Neural cell (in vitro differentiated cells): Measurements from ENCODE around the gene SH3GL1. TPM values are rescaled to one million over a fixed set of nuclear protein-coding genes. Genes with fewer than 3 reads are reported as not detected.
A peak's percentile ranks its signal among the peaks of the same experiment; 100 is the strongest.

Experiments
- H2AFZ ChIP-seq: fragments of 200-600, 300-800 bp; sonication (generic), shearing (Covaris generic); 2 replicates; pipeline ENCODE4 v1.6.0; 2014; ENCODE audit warnings: low read depth, mild to moderate bottlenecking, antibody characterized with exemption, low read length, moderate library complexity
- H3F3A ChIP-seq: fragments of 200-600 bp; shearing (Covaris generic); 2 replicates; pipeline ENCODE4 v1.6.1; 2016; ENCODE audit warnings: mild to moderate bottlenecking, moderate library complexity, mixed read lengths, antibody characterized with exemption, low read length; ENCODE audit not compliant: insufficient read depth, poor library complexity, severe bottlenecking
- H3K27ac ChIP-seq: fragments of 200-600, 300-800 bp; sonication (generic), shearing (Covaris generic); 2 replicates; pipeline ENCODE4 v1.5.1; 2014; ENCODE audit warnings: mild to moderate bottlenecking, low read length, moderate library complexity
- H3K27me3 ChIP-seq: fragments of 300-800, 200-600 bp; sonication (generic), shearing (Covaris generic); 2 replicates; pipeline ENCODE4 v1.6.0; 2014; ENCODE audit warnings: mild to moderate bottlenecking, low read depth, low read length, moderate library complexity; ENCODE audit not compliant: insufficient read depth
- H3K36me3 ChIP-seq: fragments of 300-800, 200-600 bp; sonication (generic), shearing (Covaris generic); 2 replicates; pipeline ENCODE4 v1.5.1; 2014; ENCODE audit warnings: mild to moderate bottlenecking, antibody characterized with exemption, low read length, moderate library complexity; ENCODE audit not compliant: insufficient read depth
- H3K4me2 ChIP-seq: fragments of 300-800, 200-600 bp; sonication (generic), shearing (Covaris generic); 2 replicates; pipeline ENCODE4 v1.6.0; 2014; ENCODE audit warnings: mild to moderate bottlenecking, low read length
- H3K4me3 ChIP-seq: fragments of 300-800, 200-600 bp; sonication (generic), shearing (Covaris generic); 2 replicates; pipeline ENCODE4 v1.5.1; 2014; ENCODE audit warnings: mild to moderate bottlenecking, low read length, moderate library complexity
- H3K79me2 ChIP-seq: fragments of 200-600 bp; shearing (Covaris generic); replicated peaks from 2 replicates; pipeline ENCODE4 v1.6.0; 2014; ENCODE audit warnings: mild to moderate bottlenecking, low read length, moderate library complexity; ENCODE audit not compliant: insufficient read depth
- H3K9ac ChIP-seq: fragments of 300-800, 200-600 bp; sonication (generic), shearing (Covaris generic); 2 replicates; pipeline ENCODE4 v1.6.1; 2016; ENCODE audit warnings: mild to moderate bottlenecking, low read length, mixed read lengths
- H3K9me2 ChIP-seq: fragments of 200-600 bp; shearing (Covaris generic); 2 replicates; pipeline ENCODE4 v1.6.1; 2016; ENCODE audit warnings: mild to moderate bottlenecking, low read length, mixed read lengths; ENCODE audit not compliant: insufficient read depth
- H3K9me3 ChIP-seq: fragments of 200-600, 300-800 bp; sonication (generic), shearing (Covaris generic); 2 replicates; pipeline ENCODE4 v1.6.1; 2016; ENCODE audit warnings: mild to moderate bottlenecking, mixed run types, low read length, moderate library complexity, mixed read lengths
- H4K20me1 ChIP-seq: fragments of 200-600 bp; shearing (Covaris generic); 2 replicates; pipeline ENCODE4 v1.6.1; 2016; ENCODE audit warnings: mild to moderate bottlenecking, mixed run types; ENCODE audit not compliant: insufficient read depth
- CTCF ChIP-seq: fragments of 450-650 bp; IDR thresholded peaks from 2 replicates; pipeline ENCODE4 v1.5.1; 2014; ENCODE audit warnings: antibody characterized with exemption, mild to moderate bottlenecking, moderate library complexity; ENCODE audit not compliant: poor library complexity, severe bottlenecking
- EP300 ChIP-seq: fragments of 450-650 bp; conservative IDR thresholded peaks from 2 replicates; pipeline ENCODE4 v1.6.1; 2014; ENCODE audit warnings: antibody characterized with exemption, mild to moderate bottlenecking, moderate library complexity; ENCODE audit not compliant: poor library complexity, severe bottlenecking
- EZH2 ChIP-seq: fragments of 200-600, 300-800 bp; shearing (Covaris generic), sonication (generic); IDR thresholded peaks from 2 replicates; pipeline ENCODE4 v1.6.1; 2014; ENCODE audit warnings: antibody characterized with exemption, low read length, borderline replicate concordance, mild to moderate bottlenecking; ENCODE audit not compliant: insufficient read depth, poor library complexity, severe bottlenecking
- MXI1 ChIP-seq: fragments of 450-650 bp; conservative IDR thresholded peaks from 2 replicates; pipeline ENCODE4 v1.6.1; 2014; ENCODE audit warnings: antibody characterized with exemption, mild to moderate bottlenecking; ENCODE audit not compliant: poor library complexity, severe bottlenecking
- POLR2AphosphoS5 ChIP-seq: IDR thresholded peaks from 2 replicates; pipeline ENCODE4 v1.6.1; 2012
- RAD21 ChIP-seq: fragments of 450-650 bp; conservative IDR thresholded peaks from 2 replicates; pipeline ENCODE4 v1.6.1; 2014; ENCODE audit warnings: antibody characterized with exemption, mild to moderate bottlenecking, moderate library complexity
- REST ChIP-seq: IDR thresholded peaks from 2 replicates; pipeline ENCODE4 v1.6.1; 2012; ENCODE audit warnings: borderline replicate concordance
- SMC3 ChIP-seq: fragments of 450-650 bp; conservative IDR thresholded peaks from 2 replicates; pipeline ENCODE4 v1.6.1; 2014; ENCODE audit warnings: antibody characterized with exemption, mild to moderate bottlenecking, moderate library complexity; ENCODE audit not compliant: poor library complexity
- TAF1 ChIP-seq: IDR thresholded peaks from 2 replicates; pipeline ENCODE4 v1.6.1; 2012; ENCODE audit warnings: low read depth
- polyA plus RNA-seq: library from polyadenylated mRNA; depleted of rRNA; stranded (reverse); fragments of >200 nt; gene quantifications from 2 replicates; pipeline ENCODE4 v1.2.3, GENCODE V29; 2014

Gene SH3GL1
- polyA plus RNA-seq, 1 donor from 2014 or later = 25.2 TPM

GRCh38 chr19:4396949-4397783 lies 3.2 kb downstream of the SH3GL1 start:
- Histone ChIP-seq H3K27me3 (no peaks in the 10 kb centered on the region), H2AFZ (no peak overlapping the region), H3K9ac (no peak overlapping the region), H3K9me2 (no peaks in the 10 kb centered on the region), H3K4me2 (no peak overlapping the region), H3K79me2 (peaks cover 47% of the 10 kb centered on the region), H4K20me1 (no peaks in the 10 kb centered on the region), H3K27ac (no peak overlapping the region), H3K36me3 (no peaks in the 10 kb centered on the region), H3F3A (no peaks in the 10 kb centered on the region), H3K4me3 (no peak overlapping the region), H3K9me3 (no peaks in the 10 kb centered on the region)
- TF ChIP-seq EP300 = no peak
- no peak for TF ChIP-seq SMC3
- TF ChIP-seq TAF1 = no peak
- no peak for TF ChIP-seq CTCF

- Histone ChIP-seq H3K9me2 (no peaks in the 10 kb centered on the region), H3K4me2 (no peak overlapping the region), H3K9ac (peak overlapping the region; percentile 23), H3K36me3 (no peaks in the 10 kb centered on the region), H3K9me3 (no peaks in the 10 kb centered on the region), H2AFZ (no peak overlapping the region), H3K4me3 (no peak overlapping the region), H3K79me2 (peaks cover 38% of the 10 kb centered on the region), H3F3A (no peaks in the 10 kb centered on the region), H3K27me3 (no peaks in the 10 kb centered on the region), H4K20me1 (no peaks in the 10 kb centered on the region), H3K27ac (no peak overlapping the region)
- TF ChIP-seq SMC3 (no peak), CTCF (no peak), REST (no peak), MXI1 (no peak), EP300 (no peak), EZH2 (no peak), RAD21 (no peak), POLR2AphosphoS5 (no peak), TAF1 (no peak)
Measured at GRCh38 chr19:4393947-4394590, 6.3 kb downstream of the SH3GL1 start.
